NCI-H2107 (cell line): ENCODE measurements around the gene CDYL2.

ENCODE experiments used
- DNase-seq: peaks from one replicate; lab custom pipeline; 2025; lab: John Stamatoyannopoulos, UW

CDYL2 gene

GRCh38 chr16:80594756-80595155, 209.6 kb downstream of the CDYL2 start:
- DNase-seq: no peak

GRCh38 chr16:80592273-80592672, 212.1 kb downstream of the CDYL2 start:
- no peak for DNase-seq

GRCh38 chr16:80591071-80591915, 213.1 kb downstream of the CDYL2 start:
- no peak for DNase-seq

GRCh38 chr16:80587071-80587470, 217.3 kb downstream of the CDYL2 start:
- DNase-seq: no peak

GRCh38 chr16:80586476-80586875, 217.9 kb downstream of the CDYL2 start:
- DNase-seq: no peak

GRCh38 chr16:80585764-80586163, 218.6 kb downstream of the CDYL2 start:
- DNase-seq: no peak

- DNase-seq: no peak
Observed at GRCh38 chr16:80583466-80583865, 220.9 kb downstream of the CDYL2 start.

GRCh38 chr16:80580109-80580832, 224.1 kb downstream of the CDYL2 start:
- no peak for DNase-seq

GRCh38 chr16:80577485-80578280, 226.7 kb downstream of the CDYL2 start:
- DNase-seq: no peak

GRCh38 chr16:80576343-80576912, 228.0 kb downstream of the CDYL2 start:
- DNase-seq: no peak

- no peak for DNase-seq
Observed at GRCh38 chr16:80573700-80574120, 230.7 kb downstream of the CDYL2 start.

GRCh38 chr16:80570106-80570478, 234.3 kb downstream of the CDYL2 start:
- no peak for DNase-seq

GRCh38 chr16:80569440-80570105, 234.8 kb downstream of the CDYL2 start:
- no peak for DNase-seq

GRCh38 chr16:80564394-80564793, 240.0 kb downstream of the CDYL2 start:
- no peak for DNase-seq

GRCh38 chr16:80563066-80563465, 241.3 kb downstream of the CDYL2 start:
- DNase-seq: no peak

GRCh38 chr16:80559369-80559768, 245.0 kb downstream of the CDYL2 start:
- no peak for DNase-seq

GRCh38 chr16:80557037-80557436, 247.4 kb downstream of the CDYL2 start:
- DNase-seq: no peak

GRCh38 chr16:80556481-80556880, 247.9 kb downstream of the CDYL2 start:
- DNase-seq: no peak

- no peak for DNase-seq
Observed at GRCh38 chr16:80554033-80554432, 250.4 kb downstream of the CDYL2 start.

GRCh38 chr16:80552277-80552676, 252.1 kb downstream of the CDYL2 start:
- no peak for DNase-seq
